A549 (cell line): ENCODE measurements around the gene TUBG2. TPM values are rescaled to one million over a fixed set of nuclear protein-coding genes. Genes with fewer than 3 reads are reported as not detected.

Experiments used
- ATAC-seq, 2 experiments: fragments of 200-7000 bp in 1 of 2; fragments of >200 bp in 1 of 2; cut with Nextera tagmentation in 1 of 2; cut with Tn5 transposase in 1 of 2; 3 replicates each; pipeline versions ENCODE4 v1.8.0 to v1.9.1; 2018 to 2020; ENCODE audit warnings: mild to moderate bottlenecking in 1 of 2, moderate library complexity in 1 of 2
- CTCF ChIA-PET: fragments of 300-600 bp; sonication (Branson Sonifier 250); formaldehyde crosslinking; extraction: SDS; loops from one replicate; lab custom pipeline; 2021; ENCODE audit warnings: antibody characterized with exemption, inconsistent platforms; lab: Yijun Ruan, JAX
- POLR2A ChIA-PET: fragments of 350-600 bp; formaldehyde crosslinking; extraction: SDS; loops from one replicate; lab custom pipeline; 2021; ENCODE audit warnings: antibody characterized with exemption, inconsistent platforms; lab: Yijun Ruan, JAX
- DNase-seq, 2 experiments: peaks; one replicate each; pipeline versions ENCODE4 v3.0.0 to v3.0.0-alpha.2; 2011 to 2016; ENCODE audit warnings: low read depth in 1 of 2, low spot score in 1 of 2
- FAIRE-seq: peaks from 2 replicates; lab custom pipeline; 2011; peaks lifted over from hg19 to GRCh38; lab: Jason Lieb, UNC
- H3K27ac ChIP-seq, 2 experiments: fragments of >200 bp; sonication (Bioruptor Twin); formaldehyde crosslinking; 3 replicates each; pipeline ENCODE4 v1.5.1; 2016 to 2017
- H3K4me1 ChIP-seq: fragments of >200 bp; sonication (Bioruptor Twin); formaldehyde crosslinking; 3 replicates; pipeline ENCODE4 v1.6.1; 2016
- H3K4me2 ChIP-seq: fragments of >200 bp; sonication (Bioruptor Twin); formaldehyde crosslinking; 3 replicates; pipeline ENCODE4 v1.6.1; 2016
- H3K4me3 ChIP-seq: fragments of >200 bp; sonication (Bioruptor Twin); formaldehyde crosslinking; 3 replicates; pipeline ENCODE4 v1.5.1; 2016
- H3K9me3 ChIP-seq: fragments of >200 bp; sonication (Bioruptor Twin); formaldehyde crosslinking; 3 replicates; pipeline ENCODE4 v1.6.1; 2016
- CBX2 ChIP-seq: fragments of 200-600 bp; sonication (generic); IDR thresholded peaks from 2 replicates; pipeline ENCODE4 v1.6.1; 2016; ENCODE audit warnings: low read depth, mild to moderate bottlenecking, borderline replicate concordance
- CBX8 ChIP-seq: fragments of 200-600 bp; sonication (generic); IDR thresholded peaks from 2 replicates; pipeline ENCODE4 v1.6.1; 2016
- CHD2 ChIP-seq: fragments of 150-350 bp; IDR thresholded peaks from 2 replicates; pipeline ENCODE4 v1.6.1; 2014; ENCODE audit warnings: low read length; ENCODE audit not compliant: partially characterized antibody
- CHD4 ChIP-seq: fragments of 200-600 bp; sonication (generic); IDR thresholded peaks from 2 replicates; pipeline ENCODE4 v1.6.1; 2016; ENCODE audit warnings: antibody characterized with exemption, mild to moderate bottlenecking, borderline replicate concordance
- E2F6 ChIP-seq: IDR thresholded peaks from 2 replicates; pipeline ENCODE4 v1.6.1; 2012; ENCODE audit warnings: low read depth, borderline replicate concordance
- ELK1 ChIP-seq: fragments of 150-350 bp; IDR thresholded peaks from 2 replicates; pipeline ENCODE4 v1.6.1; 2014; ENCODE audit warnings: low read depth, mild to moderate bottlenecking, low read length
- HDAC2 ChIP-seq: fragments of 200-600 bp; sonication (generic); IDR thresholded peaks from 2 replicates; pipeline ENCODE4 v1.6.1; 2016
- HOXB13 ChIP-seq: fragments of 250-450 bp; sonication (Bioruptor Pico); IDR thresholded peaks from 2 replicates; pipeline ENCODE4 v1.5.0; 2020; ENCODE audit warnings: low read depth, mild to moderate bottlenecking, moderate library complexity
- JUN ChIP-seq, 2 experiments: fragments of >200 bp; sonication (Bioruptor Twin); formaldehyde crosslinking; IDR thresholded peaks; 2 replicates in 1 of 2; 3 replicates in 1 of 2; pipeline ENCODE4 v1.6.1; 2016 to 2017
- JUNB ChIP-seq: fragments of >200 bp; sonication (Bioruptor Twin); formaldehyde crosslinking; IDR thresholded peaks from 2 replicates; pipeline ENCODE4 v1.6.1; 2016
- KDM1A ChIP-seq: fragments of 200-600 bp; sonication (generic); IDR thresholded peaks from 2 replicates; pipeline ENCODE4 v1.6.1; 2016; ENCODE audit warnings: low read depth, mild to moderate bottlenecking
- KDM5A ChIP-seq: fragments of 200-600 bp; sonication (generic); IDR thresholded peaks from 2 replicates; pipeline ENCODE4 v1.6.1; 2016; ENCODE audit warnings: antibody characterized with exemption, mild to moderate bottlenecking
- MYC ChIP-seq: IDR thresholded peaks from 2 replicates; pipeline ENCODE4 v1.6.1; 2012; ENCODE audit warnings: mild to moderate bottlenecking, inconsistent platforms, low read length, improper control_type of control experiment, borderline replicate concordance
- NFE2L2 ChIP-seq: fragments of 150-350 bp; conservative IDR thresholded peaks from 2 replicates; pipeline ENCODE4 v1.6.1; 2014; ENCODE audit warnings: low read length
- NPAS2 ChIP-seq: fragments of 250-450 bp; sonication (Bioruptor Pico); IDR thresholded peaks from 2 replicates; pipeline ENCODE4 v1.8.0; 2022; ENCODE audit warnings: mild to moderate bottlenecking, moderate library complexity, borderline replicate concordance
- NR3C1 ChIP-seq: fragments of >200 bp; sonication (Bioruptor Twin); formaldehyde crosslinking; IDR thresholded peaks from 3 replicates; pipeline ENCODE4 v1.6.1; 2017
- PHF8 ChIP-seq: fragments of 200-600 bp; sonication (generic); IDR thresholded peaks from 2 replicates; pipeline ENCODE4 v1.6.1; 2016; ENCODE audit warnings: low read depth, mild to moderate bottlenecking, antibody characterized with exemption, moderate library complexity, borderline replicate concordance
- POLR2AphosphoS2 ChIP-seq: conservative IDR thresholded peaks from 2 replicates; pipeline ENCODE4 v1.6.1; 2012; ENCODE audit warnings: low read length, improper control_type of control experiment, inconsistent platforms
- RAD21 ChIP-seq, 2 experiments: fragments of >200 bp in 1 of 2; sonication (Bioruptor Twin) in 1 of 2; formaldehyde crosslinking in 1 of 2; IDR thresholded peaks in 1 of 2; conservative IDR thresholded peaks in 1 of 2; 2 replicates in 1 of 2; 3 replicates in 1 of 2; pipeline ENCODE4 v1.6.1; 2012 to 2018; ENCODE audit warnings: inconsistent platforms in 1 of 2
- RCOR1 ChIP-seq: fragments of 150-350 bp; IDR thresholded peaks from 2 replicates; pipeline ENCODE4 v1.6.1; 2014; ENCODE audit warnings: antibody characterized with exemption, low read length, low read depth
- REST ChIP-seq: fragments of 200-600 bp; sonication (generic); IDR thresholded peaks from 2 replicates; pipeline ENCODE4 v1.6.1; 2016; ENCODE audit warnings: antibody characterized with exemption, mild to moderate bottlenecking, moderate library complexity
- RFX5 ChIP-seq: fragments of 450-650 bp; IDR thresholded peaks from 2 replicates; pipeline ENCODE4 v1.7.1; 2014; ENCODE audit warnings: antibody characterized with exemption, mild to moderate bottlenecking, moderate library complexity
- SMC3 ChIP-seq: fragments of >200 bp; sonication (Bioruptor Twin); formaldehyde crosslinking; IDR thresholded peaks from 3 replicates; pipeline ENCODE4 v1.6.1; 2018; ENCODE audit warnings: inconsistent platforms
- TP53 ChIP-seq: fragments of 250-450 bp; sonication (Bioruptor Pico); IDR thresholded peaks from 2 replicates; pipeline ENCODE4 v1.5.0; 2021; ENCODE audit warnings: mild to moderate bottlenecking, moderate library complexity
- ZC3H11A ChIP-seq: fragments of 450-650 bp; IDR thresholded peaks from 2 replicates; pipeline ENCODE4 v1.6.1; 2014; ENCODE audit warnings: antibody characterized with exemption, mild to moderate bottlenecking
- ZFP36 ChIP-seq: fragments of 450-650 bp; IDR thresholded peaks from 2 replicates; pipeline ENCODE4 v1.6.1; 2014; ENCODE audit warnings: borderline replicate concordance; ENCODE audit not compliant: partially characterized antibody
- ZNF302 ChIP-seq: fragments of 250-450 bp; sonication (Bioruptor Pico); IDR thresholded peaks from 2 replicates; pipeline ENCODE4 v1.9.0; 2021; ENCODE audit warnings: inconsistent platforms, mild to moderate bottlenecking, moderate library complexity
- ZSCAN20 ChIP-seq: fragments of 250-450 bp; sonication (Bioruptor Pico); IDR thresholded peaks from 2 replicates; pipeline ENCODE4 v1.8.0; 2022; ENCODE audit warnings: mild to moderate bottlenecking, moderate library complexity
- WGBS: methylation state at CpG from one replicate; pipeline ENCODE4 v1.1.6; 2017; ENCODE audit errors: missing lambda C conversion rate; 5-methylcytosine and 5-hydroxymethylcytosine counted together
- polyA plus RNA-seq, 4 experiments: library from polyadenylated mRNA; depleted of rRNA in 3 of 4; stranded (reverse); fragments of >200 nt; fragmentation: RNase III in 1 of 4; extraction: RNeasy Plus Mini Kit Qiagen cat#74134 plus additional on column Dnase treatment in 1 of 4; gene quantifications; 2 replicates in 3 of 4; 3 replicates in 1 of 4; pipeline ENCODE4 v1.2.3, GENCODE V29; 2011 to 2017
- TF ChIP-seq, protein P1 (sequence below): IDR thresholded peaks from 2 replicates; pipeline ENCODE4 v1.6.1; 2012
- TF ChIP-seq, protein P2 (sequence below): IDR thresholded peaks from 2 replicates; pipeline ENCODE4 v1.6.1; 2012

Gene TUBG2
- polyA plus RNA-seq, 2 of the 4 experiments (the other 2 are of a cell fraction): 14.9 to 30.6 TPM

GRCh38 chr17:42680331-42680808, 21.3 kb downstream of the TUBG2 start:
- Histone ChIP-seq H3K4me1 (peaks cover 37% of the 10 kb centered on the region), H3K27ac (peak overlapping the region; percentile 92 to 98; a peak in 5 of 6 replicates), H3K4me2 (peak overlapping the region; percentile 91), H3K4me3 (no peak overlapping the region), H3K9me3 (no peaks in the 10 kb centered on the region)
- 93% methylated on average over 20 of the region's 20 CpGs for WGBS
- no peak for TF ChIP-seq HOXB13 (CRISPR knock-in tag)
- FAIRE-seq (no peak), ATAC-seq (no peak), DNase-seq (peak in 1 of 2 experiments; percentile 54)
- ChIA-PET CTCF (interaction anchor here (0.6 to 15.7 kb wide), 33 partner anchors 9 to 264 kb away, joined by 3 to 394 read pairs (median 4); partner anchors contain the start of genes BECN1, PSMC3IP, PSME3 and RETREG3), POLR2A (interaction anchor here (1.2 to 4.9 kb wide), 4 partner anchors 13 to 103 kb away, joined by 4 to 63 read pairs (median 47); partner anchors contain the start of genes PSMC3IP, RETREG3 and TUBG1)

- H3K4me1 ChIP-seq: peaks cover 34% of the 10 kb centered on the region
- POLR2A ChIA-PET: no interaction called here
- ATAC-seq (peak; percentile 3; a peak in 3 of 6 replicates), FAIRE-seq (no peak), DNase-seq (peak; percentile 56 to 77)
- CTCF ChIA-PET: interaction anchor here (0.5 to 4.4 kb wide), 5 partner anchors 36 to 348 kb away, joined by 3 to 44 read pairs (median 3); partner anchors contain the start of gene PSMC3IP
- H3K4me3 ChIP-seq: peak within 1 kb of the TSS; percentile 47
- no peaks in the 10 kb centered on the region for H3K9me3 ChIP-seq
- 44% methylated on average over 22 of the region's 22 CpGs for WGBS
- peak within 1 kb of the TSS; percentile 50 for H3K4me2 ChIP-seq
- H3K27ac ChIP-seq: peak within 1 kb of the TSS; percentile 62 to 80
- TF ChIP-seq RAD21 (conservative IDR thresholded peaks at IDR 0.05 in 1 of 2, IDR thresholded peaks at IDR 0.05 in 1 of 2): no peak
- peak; percentile 88 for TF ChIP-seq KDM1A
- no peak for TF ChIP-seq ZNF302
- no peak for TF ChIP-seq SMC3
- peak; percentile 55; the same call in 1 of the 2 replicates for TF ChIP-seq HDAC2
- no peak for TF ChIP-seq ZC3H11A
- no peak for TF ChIP-seq REST
- TF ChIP-seq MYC: no peak; the same call in 1 of the 2 replicates
- TF ChIP-seq CBX2: no peak
- no peak for TF ChIP-seq JUNB
- TF ChIP-seq NPAS2: no peak
- no peak for TF ChIP-seq TP53
- TF ChIP-seq ZFP36: peak; percentile 88
- TF ChIP-seq, protein P1, sequence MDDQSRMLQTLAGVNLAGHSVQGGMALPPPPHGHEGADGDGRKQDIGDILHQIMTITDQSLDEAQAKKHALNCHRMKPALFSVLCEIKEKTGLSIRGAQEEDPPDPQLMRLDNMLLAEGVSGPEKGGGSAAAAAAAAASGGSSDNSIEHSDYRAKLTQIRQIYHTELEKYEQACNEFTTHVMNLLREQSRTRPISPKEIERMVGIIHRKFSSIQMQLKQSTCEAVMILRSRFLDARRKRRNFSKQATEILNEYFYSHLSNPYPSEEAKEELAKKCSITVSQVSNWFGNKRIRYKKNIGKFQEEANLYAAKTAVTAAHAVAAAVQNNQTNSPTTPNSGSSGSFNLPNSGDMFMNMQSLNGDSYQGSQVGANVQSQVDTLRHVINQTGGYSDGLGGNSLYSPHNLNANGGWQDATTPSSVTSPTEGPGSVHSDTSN: no peak
- TF ChIP-seq PHF8: no peak
- TF ChIP-seq ELK1: no peak
- TF ChIP-seq POLR2AphosphoS2: no peak
- TF ChIP-seq NR3C1: no peak
- peak; percentile 72; the same call in 1 of the 2 replicates for TF ChIP-seq RCOR1
- no peak for TF ChIP-seq ZSCAN20
- TF ChIP-seq CHD2: no peak
- TF ChIP-seq JUN (IDR thresholded peaks at IDR 0.05): peak; percentile 25 to 33; a peak in 1 of 5 replicates
- peak; percentile 80 for TF ChIP-seq E2F6
- TF ChIP-seq KDM5A: no peak
- TF ChIP-seq NFE2L2: no peak
- no peak for TF ChIP-seq RFX5
- peak; percentile 66; the same call in 1 of the 2 replicates for TF ChIP-seq CHD4
- TF ChIP-seq CBX8: no peak
- TF ChIP-seq, protein P2, sequence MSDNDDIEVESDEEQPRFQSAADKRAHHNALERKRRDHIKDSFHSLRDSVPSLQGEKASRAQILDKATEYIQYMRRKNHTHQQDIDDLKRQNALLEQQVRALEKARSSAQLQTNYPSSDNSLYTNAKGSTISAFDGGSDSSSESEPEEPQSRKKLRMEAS: peak; percentile 71
These were observed 23.1 kb downstream of the TUBG2 start, which contains the start of gene CNTNAP1 for GRCh38 chr17:42681976-42682721. Gene CNTNAP1 (plus strand): TSS chr17:42682531. CDS start chr17:42682830, 299 bp downstream.
